Measurements from ENCODE around the gene PLPP3.
A peak's percentile ranks its signal among the peaks of the same experiment; 100 is the strongest.

Gene PLPP3

DNA sequence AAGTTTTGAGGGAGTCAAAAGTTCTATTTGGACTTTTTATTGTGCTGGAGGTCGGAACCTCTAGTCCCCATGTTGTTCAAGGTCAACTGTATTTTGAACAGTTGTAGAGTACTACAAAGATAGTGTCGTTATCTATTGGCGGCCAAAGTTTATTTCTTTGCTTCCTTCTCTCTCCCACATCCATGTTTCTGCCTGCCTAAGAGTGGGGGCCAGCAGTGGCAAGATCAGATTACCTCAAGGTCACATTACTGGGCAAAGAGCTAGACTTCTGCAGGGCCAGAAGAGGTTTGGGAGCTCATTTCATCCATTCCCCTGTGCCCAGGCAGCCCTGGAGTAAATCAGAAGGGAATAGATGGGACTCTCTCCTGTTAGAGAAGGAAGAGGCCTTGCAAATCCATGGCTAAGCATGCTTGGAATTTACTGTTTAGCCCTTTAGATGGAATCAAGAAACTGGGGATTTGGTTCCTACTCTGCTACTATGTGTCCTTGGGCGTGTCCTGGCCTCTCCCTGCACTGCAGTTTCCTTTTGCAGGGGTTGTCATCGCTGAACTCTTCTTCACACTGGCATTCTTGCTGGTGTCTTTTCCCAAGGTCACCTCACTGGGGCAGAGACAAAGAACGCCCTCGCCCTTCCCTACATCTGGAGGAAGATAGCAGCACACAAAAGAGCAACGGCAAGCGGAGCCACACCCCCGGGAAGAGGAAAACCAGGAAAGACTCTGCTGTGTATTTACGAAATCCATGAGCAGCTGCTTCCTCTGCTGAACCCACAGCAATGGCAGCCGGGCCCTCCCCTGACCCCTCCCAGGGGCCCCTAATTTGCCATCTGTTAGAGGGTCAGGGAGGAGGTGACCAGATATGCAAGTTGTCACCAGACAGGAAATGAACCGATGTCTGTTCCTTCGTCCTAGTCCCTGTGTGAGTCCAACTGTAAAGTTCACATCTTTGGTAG is 73.3 kb downstream of the PLPP3 start:
- 68% methylated on average over 14 of the region's 14 CpGs for WGBS
- H3K4me2 ChIP-seq (ENCODE audit: low read length, poor library complexity, severe bottlenecking): no peak overlapping the region

GRCh38 chr1:56502700-56503245 is 76.6 kb downstream of the PLPP3 start:
- Histone ChIP-seq H3K4me2 (ENCODE audit: low read length, poor library complexity, severe bottlenecking) (no peak overlapping the region), H3K79me1 (replicated peaks; ENCODE audit: low read length, poor library complexity, severe bottlenecking) (no peaks in the 10 kb centered on the region), H3K4me3 (ENCODE audit: insufficient read depth in 1 of 2, low read depth in 1 of 2, low read length in 2 of 2) (no peak overlapping the region), H2BK5ac (ENCODE audit: low read depth, low read length, poor library complexity, severe bottlenecking) (no peak overlapping the region), H3K18ac (ENCODE audit: low read depth in 1 of 2, low read length in 2 of 2) (no peak overlapping the region), H3K23ac (ENCODE audit: low read length in 2 of 2) (no peak overlapping the region), H3K9me3 (ENCODE audit: control insufficient read depth, low read length) (no peaks in the 10 kb centered on the region), H3K9ac (ENCODE audit: low read length) (no peak overlapping the region), H2BK15ac (ENCODE audit: low read depth, poor library complexity, severe bottlenecking) (no peak overlapping the region), H2AK5ac (ENCODE audit: low read length, severe bottlenecking) (no peak overlapping the region), H3K4ac (ENCODE audit: low read depth in 1 of 2, low read length in 2 of 2) (no peak overlapping the region), H3K27me3 (ENCODE audit: control insufficient read depth in 1 of 2, insufficient read depth in 1 of 2, low read length in 2 of 2) (no peaks in the 10 kb centered on the region), H2BK12ac (ENCODE audit: low read length in 2 of 2) (no peak overlapping the region), H4K8ac (ENCODE audit: low read length) (no peak overlapping the region), H3K14ac (ENCODE audit: low read length in 2 of 2) (no peak overlapping the region), H2BK120ac (ENCODE audit: low read depth, low read length) (no peak overlapping the region), H3K4me1 (ENCODE audit: control insufficient read depth, insufficient read depth, low read depth, low read length) (no peaks in the 10 kb centered on the region), H4K91ac (ENCODE audit: low read length) (no peak overlapping the region), H2AFZ (ENCODE audit: low read depth, low read length) (no peak overlapping the region), H3K27ac (ENCODE audit: low read length, poor library complexity, severe bottlenecking) (no peak overlapping the region), H3K36me3 (ENCODE audit: control insufficient read depth in 1 of 2, insufficient read depth in 2 of 2, low read depth in 1 of 2, low read length in 2 of 2) (peaks cover 0 to 95% of the 10 kb centered on the region in 2 experiments)
- 86% methylated on average over 6 of the region's 7 CpGs for WGBS
- DNase-seq: peak; percentile 24

More for the DNA sequence above, 73.3 kb downstream of the PLPP3 start:
- no peak for DNase-seq
- peak overlapping the region; percentile 72 for H4K8ac ChIP-seq (ENCODE audit: low read length)
- H3K18ac ChIP-seq (ENCODE audit: low read depth in 1 of 2, low read length in 2 of 2): peak overlapping the region in 1 of 2 experiments; percentile 48
- no peak overlapping the region for H3K23ac ChIP-seq (ENCODE audit: low read length in 2 of 2)
- H2BK12ac ChIP-seq (ENCODE audit: low read length in 2 of 2): no peak overlapping the region
- no peaks in the 10 kb centered on the region for H3K79me1 ChIP-seq (replicated peaks; ENCODE audit: low read length, poor library complexity, severe bottlenecking)
- H3K14ac ChIP-seq (ENCODE audit: low read length in 2 of 2): no peak overlapping the region
- no peak overlapping the region for H2AFZ ChIP-seq (ENCODE audit: low read depth, low read length)
- no peak overlapping the region for H2BK120ac ChIP-seq (ENCODE audit: low read depth, low read length)
- H3K4me3 ChIP-seq (ENCODE audit: insufficient read depth in 1 of 2, low read depth in 1 of 2, low read length in 2 of 2): no peak overlapping the region
- H3K4ac ChIP-seq (ENCODE audit: low read depth in 1 of 2, low read length in 2 of 2): no peak overlapping the region
- H3K9ac ChIP-seq (ENCODE audit: low read length): no peak overlapping the region
- H3K36me3 ChIP-seq (ENCODE audit: control insufficient read depth in 1 of 2, insufficient read depth in 2 of 2, low read depth in 1 of 2, low read length in 2 of 2): peaks cover 0 to 100% of the 10 kb centered on the region in 2 experiments
- H2AK5ac ChIP-seq (ENCODE audit: low read length, severe bottlenecking): no peak overlapping the region
- no peaks in the 10 kb centered on the region for H3K9me3 ChIP-seq (ENCODE audit: control insufficient read depth, low read length)
- H3K4me1 ChIP-seq (ENCODE audit: control insufficient read depth, insufficient read depth, low read depth, low read length): peaks cover 3% of the 10 kb centered on the region
- H2BK5ac ChIP-seq (ENCODE audit: low read depth, low read length, poor library complexity, severe bottlenecking): no peak overlapping the region
- H3K27me3 ChIP-seq (ENCODE audit: control insufficient read depth in 1 of 2, insufficient read depth in 1 of 2, low read length in 2 of 2): no peaks in the 10 kb centered on the region
- H4K91ac ChIP-seq (ENCODE audit: low read length): no peak overlapping the region
- H3K27ac ChIP-seq (ENCODE audit: low read length, poor library complexity, severe bottlenecking): no peak overlapping the region
- H2BK15ac ChIP-seq (ENCODE audit: low read depth, poor library complexity, severe bottlenecking): no peak overlapping the region

DNA sequence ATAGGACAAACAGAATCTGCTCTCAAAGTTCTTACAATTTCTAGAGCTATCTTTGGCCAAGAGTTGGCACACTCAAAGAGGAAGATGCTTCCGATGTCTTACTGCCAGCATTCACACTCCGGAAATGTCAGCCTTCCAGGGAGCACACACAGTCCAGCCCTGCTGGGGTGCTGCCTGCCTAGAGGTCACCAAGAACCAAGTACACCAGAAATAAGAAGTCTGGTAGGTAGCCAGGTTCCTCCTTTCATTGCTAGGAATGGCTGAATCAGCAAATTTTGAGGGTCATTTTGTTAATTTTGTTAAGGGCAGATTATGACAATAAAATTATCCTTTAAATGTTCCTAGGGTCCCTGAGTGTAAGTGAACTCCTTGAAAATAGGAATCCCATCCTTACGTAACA is 77.5 kb downstream of the PLPP3 start:
- Histone ChIP-seq H3K27me3 (ENCODE audit: control insufficient read depth in 1 of 2, insufficient read depth in 1 of 2, low read length in 2 of 2) (no peaks in the 10 kb centered on the region), H3K27ac (ENCODE audit: low read length, poor library complexity, severe bottlenecking) (no peak overlapping the region), H3K36me3 (ENCODE audit: control insufficient read depth in 1 of 2, insufficient read depth in 2 of 2, low read depth in 1 of 2, low read length in 2 of 2) (peaks cover 0 to 95% of the 10 kb centered on the region in 2 experiments), H3K4me2 (ENCODE audit: low read length, poor library complexity, severe bottlenecking) (no peak overlapping the region), H2BK120ac (ENCODE audit: low read depth, low read length) (no peak overlapping the region), H2BK5ac (ENCODE audit: low read depth, low read length, poor library complexity, severe bottlenecking) (no peak overlapping the region), H2AFZ (ENCODE audit: low read depth, low read length) (no peak overlapping the region), H3K79me1 (replicated peaks; ENCODE audit: low read length, poor library complexity, severe bottlenecking) (no peaks in the 10 kb centered on the region), H2BK15ac (ENCODE audit: low read depth, poor library complexity, severe bottlenecking) (no peak overlapping the region), H3K4me1 (ENCODE audit: control insufficient read depth, insufficient read depth, low read depth, low read length) (no peaks in the 10 kb centered on the region), H3K14ac (ENCODE audit: low read length in 2 of 2) (no peak overlapping the region), H2BK12ac (ENCODE audit: low read length in 2 of 2) (no peak overlapping the region), H3K23ac (ENCODE audit: low read length in 2 of 2) (no peak overlapping the region), H4K8ac (ENCODE audit: low read length) (no peak overlapping the region), H3K9ac (ENCODE audit: low read length) (no peak overlapping the region), H3K9me3 (ENCODE audit: control insufficient read depth, low read length) (no peaks in the 10 kb centered on the region), H3K18ac (ENCODE audit: low read depth in 1 of 2, low read length in 2 of 2) (no peak overlapping the region), H4K91ac (ENCODE audit: low read length) (no peak overlapping the region), H3K4ac (ENCODE audit: low read depth in 1 of 2, low read length in 2 of 2) (no peak overlapping the region), H3K4me3 (ENCODE audit: insufficient read depth in 1 of 2, low read depth in 1 of 2, low read length in 2 of 2) (no peak overlapping the region), H2AK5ac (ENCODE audit: low read length, severe bottlenecking) (no peak overlapping the region)
- WGBS: 100% methylated on average over 2 of the region's 3 CpGs
- DNase-seq: no peak

- H3K27ac ChIP-seq (ENCODE audit: low read length, poor library complexity, severe bottlenecking): no peak overlapping the region
- H4K8ac ChIP-seq (ENCODE audit: low read length): no peak overlapping the region
- H2BK120ac ChIP-seq (ENCODE audit: low read depth, low read length): no peak overlapping the region
- H3K4ac ChIP-seq (ENCODE audit: low read depth in 1 of 2, low read length in 2 of 2): no peak overlapping the region
- no peak overlapping the region for H3K4me2 ChIP-seq (ENCODE audit: low read length, poor library complexity, severe bottlenecking)
- H3K9ac ChIP-seq (ENCODE audit: low read length): no peak overlapping the region
- no peak overlapping the region for H2AFZ ChIP-seq (ENCODE audit: low read depth, low read length)
- no peak overlapping the region for H2BK12ac ChIP-seq (ENCODE audit: low read length in 2 of 2)
- no peak overlapping the region for H2AK5ac ChIP-seq (ENCODE audit: low read length, severe bottlenecking)
- H3K79me1 ChIP-seq (replicated peaks; ENCODE audit: low read length, poor library complexity, severe bottlenecking): no peaks in the 10 kb centered on the region
- peaks cover 0 to 95% of the 10 kb centered on the region in 2 experiments for H3K36me3 ChIP-seq (ENCODE audit: control insufficient read depth in 1 of 2, insufficient read depth in 2 of 2, low read depth in 1 of 2, low read length in 2 of 2)
- H2BK15ac ChIP-seq (ENCODE audit: low read depth, poor library complexity, severe bottlenecking): no peak overlapping the region
- no peaks in the 10 kb centered on the region for H3K27me3 ChIP-seq (ENCODE audit: control insufficient read depth in 1 of 2, insufficient read depth in 1 of 2, low read length in 2 of 2)
- H3K9me3 ChIP-seq (ENCODE audit: control insufficient read depth, low read length): no peaks in the 10 kb centered on the region
- no peak for DNase-seq
- no peak overlapping the region for H3K23ac ChIP-seq (ENCODE audit: low read length in 2 of 2)
- H3K14ac ChIP-seq (ENCODE audit: low read length in 2 of 2): no peak overlapping the region
- H3K18ac ChIP-seq (ENCODE audit: low read depth in 1 of 2, low read length in 2 of 2): no peak overlapping the region
- WGBS: 75% methylated on average over 1 of the region's 1 CpG
- H2BK5ac ChIP-seq (ENCODE audit: low read depth, low read length, poor library complexity, severe bottlenecking): no peak overlapping the region
- no peaks in the 10 kb centered on the region for H3K4me1 ChIP-seq (ENCODE audit: control insufficient read depth, insufficient read depth, low read depth, low read length)
- H3K4me3 ChIP-seq (ENCODE audit: insufficient read depth in 1 of 2, low read depth in 1 of 2, low read length in 2 of 2): no peak overlapping the region
- no peak overlapping the region for H4K91ac ChIP-seq (ENCODE audit: low read length)
These were observed 77.9 kb downstream of the PLPP3 start for GRCh38 chr1:56501426-56501825.

Measured in mesenchymal stem cell (in vitro differentiated cells and primary cell).